ENCODE results near the gene EYA3.

Gene EYA3

GRCh38 chr1:27935721-27936120, 152.7 kb downstream of the EYA3 start:
- no peak for DNase-seq

- peak; percentile 6 for DNase-seq
Measured at GRCh38 chr1:27934818-27935549, 153.4 kb downstream of the EYA3 start, which contains the start of gene SMPDL3B. Gene SMPDL3B (plus strand): TSS chr1:27935000. CDS start chr1:27935184, 184 bp downstream.

- DNase-seq = no peak
Measured at GRCh38 chr1:27931759-27932158, 156.7 kb downstream of the EYA3 start.

- no peak for DNase-seq
Measured at GRCh38 chr1:27931184-27931583, 157.2 kb downstream of the EYA3 start.

- no peak for DNase-seq
Measured at GRCh38 chr1:27928216-27928954, 160.0 kb downstream of the EYA3 start.

GRCh38 chr1:27922272-27922671, 166.1 kb downstream of the EYA3 start:
- no peak for DNase-seq

Measured in CD4-positive, alpha-beta T cell treated with Interleukin-6 for 4 hours (primary cell).